GM19452 (cell line): Measurements from ENCODE around the gene FGD4.
"Not testable (repeated sequence)": the region's sequence is repeated elsewhere in the genome, so short reads cannot be mapped to it uniquely, and the experiment has no call there.

Experiments
- ATAC-seq: cut with Tn5 transposase; IDR thresholded peaks from one replicate; pipeline ENCODE4 v1.9.1; 2021; ENCODE audit not compliant: unreplicated experiment

The FGD4 gene

GRCh38 chr12:32489070-32489469 lies 89.7 kb downstream of the FGD4 start:
- no peak for ATAC-seq

GRCh38 chr12:32490801-32491200 lies 91.4 kb downstream of the FGD4 start:
- no peak for ATAC-seq

- ATAC-seq: no peak
Measured at GRCh38 chr12:32493282-32493681, 93.9 kb downstream of the FGD4 start.

DNA sequence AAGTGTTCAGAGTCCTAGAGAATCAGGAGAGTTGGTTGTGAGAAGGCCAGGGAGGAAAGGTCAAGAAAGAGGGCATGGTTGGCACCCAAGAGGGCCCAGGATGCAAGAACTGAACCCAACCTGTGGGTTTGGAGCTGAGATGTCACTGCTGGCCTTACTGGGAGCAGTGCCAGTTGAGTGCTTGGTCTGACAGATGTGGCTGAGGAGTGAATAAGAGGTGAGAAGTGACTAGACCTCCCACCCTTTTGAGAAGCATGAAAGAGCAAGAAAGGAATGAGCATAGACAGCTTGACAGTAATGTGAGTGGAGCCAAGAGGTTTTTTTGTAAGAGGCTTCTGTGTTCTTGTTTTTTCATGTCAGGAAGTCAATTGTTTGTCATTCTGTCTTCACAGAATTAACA lies 95.3 kb downstream of the FGD4 start:
- ATAC-seq: no peak

- no peak for ATAC-seq
Measured at GRCh38 chr12:32496946-32497345, 97.6 kb downstream of the FGD4 start.

- ATAC-seq: no peak
Measured at GRCh38 chr12:32497864-32498263, 98.5 kb downstream of the FGD4 start.

DNA sequence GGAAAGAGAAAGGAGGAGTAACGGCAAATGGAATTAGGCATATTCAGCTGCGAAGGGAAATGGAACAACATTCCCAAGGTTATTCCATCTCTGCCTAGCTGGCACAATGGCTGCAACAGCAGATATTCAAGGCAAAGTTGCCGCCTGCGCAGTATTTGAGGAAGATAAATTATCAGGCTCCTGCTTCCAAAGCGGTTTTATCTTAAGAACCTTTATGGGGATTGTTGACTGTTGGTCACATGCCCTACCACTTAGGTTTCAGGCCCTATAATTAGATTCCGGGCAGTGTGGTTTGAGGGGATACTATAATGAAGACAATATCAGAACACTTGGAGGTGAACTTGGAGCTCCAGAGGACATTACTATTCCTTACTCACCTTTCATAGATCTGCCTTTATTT lies 99.7 kb downstream of the FGD4 start:
- no peak for ATAC-seq

DNA sequence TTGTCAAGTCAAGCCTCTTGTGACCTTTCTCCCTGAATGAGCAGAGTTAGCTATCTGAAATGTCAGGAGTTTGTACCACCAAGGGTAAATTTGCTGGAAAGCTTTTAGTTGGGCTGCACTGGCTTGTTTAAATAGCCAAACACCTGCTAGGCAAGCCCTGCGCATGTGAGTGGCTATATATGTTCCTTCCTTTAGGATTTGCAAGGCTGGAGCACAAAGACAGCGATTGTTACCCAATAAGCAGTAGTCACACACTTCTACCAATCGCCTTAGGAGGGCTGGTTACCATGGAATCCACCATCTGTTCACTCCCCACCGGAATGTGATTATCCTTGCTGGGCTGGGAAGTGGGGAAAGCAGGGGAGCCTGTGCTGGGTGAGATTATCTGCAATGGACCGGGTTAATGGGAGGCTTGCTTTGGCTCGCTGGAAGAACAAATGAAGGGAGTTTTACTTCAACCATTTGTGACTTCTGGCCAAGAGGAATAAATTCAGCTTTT lies 102.5 kb downstream of the FGD4 start:
- ATAC-seq: no peak

GRCh38 chr12:32502693-32503502 lies 103.5 kb downstream of the FGD4 start:
- ATAC-seq: no peak

DNA sequence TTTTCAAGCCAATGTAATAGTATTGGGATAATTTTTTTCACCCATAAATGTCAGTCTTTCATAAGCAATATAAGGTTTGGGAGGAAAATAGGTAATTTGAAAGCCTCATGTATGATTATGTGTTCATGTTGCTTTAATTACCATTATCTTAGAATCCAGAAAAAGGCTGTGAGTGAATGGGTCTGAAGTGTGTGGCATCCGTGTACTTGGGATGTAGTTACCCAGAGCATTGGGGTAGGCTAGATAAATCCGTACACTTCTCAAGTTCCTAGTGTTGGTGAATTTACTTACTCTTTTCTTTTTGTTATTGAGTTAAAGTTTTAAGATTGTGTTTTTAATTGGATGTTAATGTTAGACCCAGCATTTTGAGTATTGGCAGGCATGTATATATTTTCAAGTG lies 104.4 kb downstream of the FGD4 start:
- no peak for ATAC-seq

- ATAC-seq: no peak
Measured at GRCh38 chr12:32504591-32504990, 105.2 kb downstream of the FGD4 start.

- ATAC-seq: no peak
Measured at GRCh38 chr12:32505067-32505945, 105.9 kb downstream of the FGD4 start.

DNA sequence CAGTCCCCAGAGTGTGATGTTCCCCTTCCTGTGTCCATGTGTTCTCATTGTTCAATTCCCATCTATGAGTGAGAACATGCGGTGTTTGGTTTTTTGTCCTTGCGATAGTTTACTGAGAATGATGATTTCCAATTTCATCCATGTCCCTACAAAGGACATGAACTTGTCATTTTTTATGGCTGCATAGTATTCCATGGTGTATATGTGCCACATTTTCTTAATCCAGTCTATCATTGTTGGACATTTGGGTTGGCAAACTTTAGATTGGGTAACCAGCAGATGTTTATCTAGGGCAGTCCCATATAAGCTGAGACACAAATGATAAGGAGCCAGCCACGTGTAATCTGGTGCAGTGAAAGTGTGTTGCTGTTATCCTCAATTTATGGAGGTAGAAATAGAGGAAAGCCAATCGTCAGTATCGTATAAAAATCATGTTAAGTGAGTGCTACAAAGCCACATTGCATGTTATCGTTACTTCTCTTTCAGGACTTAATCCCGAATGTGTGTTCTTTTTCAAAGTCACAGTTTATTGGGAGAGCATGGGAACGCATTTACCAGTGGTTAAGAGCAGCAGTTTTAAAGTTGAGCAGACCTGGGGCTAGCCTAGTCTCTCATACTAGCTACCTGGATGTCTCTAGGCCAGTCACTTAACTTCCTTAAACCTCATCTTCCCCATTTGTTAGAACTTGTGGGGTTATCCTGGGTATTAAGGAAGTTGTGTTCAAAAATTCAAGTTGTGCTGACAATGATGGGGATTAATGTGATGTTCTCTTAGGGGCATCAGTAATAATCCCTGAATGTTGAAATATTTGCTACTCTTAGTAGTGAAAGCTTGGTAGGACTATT lies 108.0 kb downstream of the FGD4 start:
- ATAC-seq: not testable (repeated sequence)

DNA sequence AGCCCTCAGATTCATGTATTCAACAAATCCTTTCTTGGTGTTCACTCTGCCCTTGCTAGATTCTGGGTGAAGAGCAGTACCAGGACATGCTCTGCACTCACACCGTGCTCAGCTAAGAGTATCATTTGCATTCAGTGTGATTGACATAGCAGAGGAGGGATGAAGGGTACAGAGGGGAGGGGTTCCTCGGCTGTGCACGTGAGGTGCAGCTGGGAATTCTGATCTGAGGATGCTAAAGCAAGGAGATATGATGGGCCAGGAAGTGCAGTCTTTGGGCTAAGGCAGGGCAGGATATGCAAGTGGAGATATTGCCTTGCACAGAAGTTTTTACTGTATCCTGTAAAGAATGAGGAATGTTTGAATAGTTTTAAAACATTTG lies 108.6 kb downstream of the FGD4 start:
- ATAC-seq: no peak

DNA sequence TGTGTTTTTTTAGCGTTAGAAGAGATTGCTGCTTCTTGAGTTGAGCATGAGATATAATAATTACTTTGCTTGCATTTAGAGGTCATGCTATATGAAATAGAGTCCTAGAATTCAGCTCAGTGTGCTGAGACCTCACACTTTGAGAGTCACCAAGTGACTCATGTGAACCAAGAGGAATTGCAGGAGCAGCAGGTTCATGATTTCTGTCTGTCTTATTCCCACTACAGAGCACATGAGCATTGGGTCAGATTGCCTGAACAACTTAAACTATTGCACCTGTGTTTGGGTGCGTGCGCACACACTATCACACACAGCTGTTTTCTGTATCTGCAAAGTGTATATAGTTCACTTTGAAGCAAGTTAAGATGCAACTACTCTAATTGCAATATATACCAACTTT lies 109.3 kb downstream of the FGD4 start:
- ATAC-seq: no peak

DNA sequence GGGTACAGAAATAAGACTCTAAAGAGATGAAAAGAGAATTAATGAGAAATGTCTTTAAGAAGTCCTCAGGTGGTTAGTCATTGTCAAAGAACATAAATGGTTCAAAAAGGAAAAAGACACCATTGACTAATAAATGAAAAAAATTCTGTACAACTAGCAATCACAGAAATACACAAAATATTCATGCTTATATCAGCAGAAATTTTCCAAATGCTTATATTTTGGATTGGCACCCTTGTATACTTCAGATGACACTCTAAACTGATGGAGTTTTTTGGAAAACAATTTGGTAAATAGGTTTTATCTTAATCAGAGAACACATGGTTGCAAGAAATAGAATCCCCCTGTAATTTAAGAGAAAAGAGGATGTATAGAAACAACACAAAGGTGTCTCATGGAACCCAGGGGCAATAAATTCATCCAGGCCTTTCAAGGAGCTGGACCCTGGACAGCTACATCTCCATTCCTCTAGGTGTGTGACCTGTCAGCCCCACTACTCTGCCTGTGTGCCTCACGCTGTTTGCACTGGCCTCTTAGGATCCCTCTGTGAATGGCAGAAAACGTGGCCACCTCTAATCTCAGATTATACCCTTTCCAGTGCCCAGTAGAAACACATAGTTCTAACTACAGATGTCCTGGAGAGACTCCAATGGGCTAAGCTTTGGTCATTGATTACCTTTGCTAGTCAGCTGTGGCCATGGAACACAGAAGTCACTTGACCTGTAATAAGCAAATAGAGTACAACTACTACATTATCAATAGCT lies 110.2 kb downstream of the FGD4 start:
- ATAC-seq: no peak

DNA sequence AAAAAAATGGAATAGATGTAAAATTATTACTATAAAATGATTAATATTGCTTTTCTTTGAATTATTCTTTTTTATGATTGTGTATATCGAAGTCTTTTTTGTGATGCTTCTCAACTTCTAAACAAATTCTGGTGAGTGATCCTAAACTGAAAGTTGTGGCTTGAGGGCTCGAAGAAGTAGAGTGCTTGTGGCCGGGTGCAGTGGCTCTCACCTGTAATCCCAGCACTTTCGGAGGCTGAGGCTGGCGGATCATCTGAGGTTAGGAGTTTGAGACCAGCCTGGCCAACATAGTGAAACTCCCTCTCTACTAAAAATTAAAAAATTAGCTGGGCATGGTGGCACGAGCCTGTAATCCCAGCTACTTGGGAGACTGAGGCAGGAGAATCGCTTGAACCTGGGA lies 112.6 kb downstream of the FGD4 start:
- not testable (repeated sequence) for ATAC-seq

- ATAC-seq: no peak
Measured at GRCh38 chr12:32512379-32512778, 113.0 kb downstream of the FGD4 start.

DNA sequence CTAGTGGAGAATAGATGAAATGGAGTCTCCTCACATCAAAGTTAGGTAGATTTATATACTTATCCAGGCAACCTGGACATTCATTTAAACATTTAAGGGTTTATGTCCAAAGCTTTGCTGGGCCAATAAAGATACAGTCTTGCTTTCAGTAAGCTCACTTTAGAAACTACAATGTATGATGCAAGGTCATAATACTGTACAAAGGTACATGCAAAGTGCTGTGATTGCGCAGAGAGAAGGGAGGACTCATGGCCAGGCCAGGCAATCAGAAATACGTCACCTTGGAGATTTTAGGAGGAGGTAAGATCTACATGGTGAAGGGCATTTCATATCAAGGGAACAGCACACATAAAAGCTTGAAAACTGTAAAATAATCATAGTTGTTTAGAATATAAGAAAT lies 113.6 kb downstream of the FGD4 start:
- no peak for ATAC-seq

DNA sequence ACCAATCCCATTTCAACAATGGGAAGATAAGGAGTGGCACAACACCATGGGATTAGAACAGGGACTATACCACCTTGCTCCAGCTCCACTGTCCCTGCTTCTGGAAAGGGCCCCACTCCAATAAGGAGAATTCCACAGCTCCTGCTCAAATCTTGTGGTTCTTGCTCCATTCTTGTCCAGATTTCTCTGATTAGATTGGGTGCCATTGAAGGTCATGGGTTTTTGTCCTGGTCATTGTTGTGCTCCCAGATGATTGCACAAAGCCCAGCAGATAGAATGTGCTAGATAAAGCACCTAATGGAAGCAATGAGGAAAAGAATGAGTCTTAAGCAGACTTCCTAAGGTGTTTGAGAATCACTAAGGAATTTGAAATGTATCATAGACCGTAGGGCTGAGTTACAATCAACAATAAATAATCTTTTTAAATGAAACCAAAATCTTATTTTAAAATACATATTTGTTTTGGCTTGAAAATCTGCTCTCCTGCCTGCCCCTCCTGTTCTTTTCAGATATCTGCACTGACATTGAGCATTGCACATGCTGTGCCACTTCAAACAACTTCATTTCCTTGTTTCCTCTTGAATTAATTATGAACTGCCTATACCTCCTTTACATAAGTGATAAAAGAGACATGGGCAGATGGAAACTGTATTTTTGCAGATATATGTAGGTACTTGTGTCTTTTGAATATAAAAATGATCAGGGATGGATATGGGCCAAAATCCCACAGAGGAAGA lies 115.9 kb downstream of the FGD4 start:
- no peak for ATAC-seq
